Right renal cortex interstitium (tissue), 3 donors: ENCODE results near the gene HSF4. TPM values are rescaled to one million over a fixed set of nuclear protein-coding genes. Genes with fewer than 3 reads are reported as not detected.

Source experiments
- DNase-seq, 3 donors: peaks; one replicate each; pipeline ENCODE4 v3.0.0-alpha.2; 2013; ENCODE audit warnings: low read depth in 3 of 3, low spot score in 2 of 3
- polyA plus RNA-seq, 3 donors: library from polyadenylated mRNA; unstranded; fragments of 120-200 nt; gene quantifications; one replicate each; pipeline ENCODE4 v1.2.1, GENCODE V29; 2013; ENCODE audit not compliant: insufficient read length in 3 of 3

Gene HSF4
- polyA plus RNA-seq, 3 donors = 1.1 to 1.3 (median 1.2) TPM

DNA sequence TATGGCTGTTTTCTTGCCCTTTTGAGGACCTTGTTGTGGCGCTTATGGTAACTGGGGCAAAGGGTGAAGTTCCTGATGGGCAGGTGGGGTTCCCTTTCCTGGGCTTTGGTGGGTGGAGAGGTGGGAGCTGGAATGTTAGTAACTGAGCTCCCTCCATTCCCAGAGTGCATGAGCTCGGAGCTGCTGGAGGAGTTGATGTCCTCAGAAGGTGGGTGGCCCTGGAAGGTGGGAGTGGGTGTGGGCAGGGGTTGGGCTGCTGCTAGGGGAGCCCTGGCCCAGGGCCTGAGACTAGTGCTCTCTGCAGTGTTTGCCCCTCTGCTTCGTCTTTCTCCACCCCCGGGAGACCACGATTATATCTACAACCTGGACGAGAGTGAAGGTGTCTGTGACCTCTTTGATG lies 33.2 kb downstream of the HSF4 start:
- no peak for DNase-seq

DNA sequence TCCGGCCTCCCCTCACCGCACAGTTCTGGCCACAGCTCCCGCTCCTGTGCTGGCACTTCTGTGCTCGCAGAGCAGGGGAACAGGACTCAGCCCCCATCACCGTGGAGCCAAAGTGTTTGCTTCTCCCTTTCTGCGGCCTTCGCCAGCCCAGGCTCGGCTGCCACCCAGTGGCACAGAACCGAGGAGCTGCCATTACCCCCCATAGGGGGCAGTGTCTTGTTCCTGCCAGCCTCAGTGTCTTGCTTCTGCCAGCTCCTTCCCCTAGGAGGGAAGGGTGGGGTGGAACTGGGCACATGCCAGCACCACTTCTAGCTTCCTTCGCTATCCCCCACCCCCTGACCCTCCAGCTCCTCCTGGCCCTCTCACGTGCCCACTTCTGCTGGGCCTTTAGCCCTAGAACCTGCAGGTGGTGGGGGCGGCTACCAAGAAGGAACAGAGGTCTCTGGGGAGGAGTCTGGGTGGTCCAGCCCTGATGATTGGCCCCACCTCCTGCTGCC lies 33.7 kb downstream of the HSF4 start:
- no peak for DNase-seq

DNA sequence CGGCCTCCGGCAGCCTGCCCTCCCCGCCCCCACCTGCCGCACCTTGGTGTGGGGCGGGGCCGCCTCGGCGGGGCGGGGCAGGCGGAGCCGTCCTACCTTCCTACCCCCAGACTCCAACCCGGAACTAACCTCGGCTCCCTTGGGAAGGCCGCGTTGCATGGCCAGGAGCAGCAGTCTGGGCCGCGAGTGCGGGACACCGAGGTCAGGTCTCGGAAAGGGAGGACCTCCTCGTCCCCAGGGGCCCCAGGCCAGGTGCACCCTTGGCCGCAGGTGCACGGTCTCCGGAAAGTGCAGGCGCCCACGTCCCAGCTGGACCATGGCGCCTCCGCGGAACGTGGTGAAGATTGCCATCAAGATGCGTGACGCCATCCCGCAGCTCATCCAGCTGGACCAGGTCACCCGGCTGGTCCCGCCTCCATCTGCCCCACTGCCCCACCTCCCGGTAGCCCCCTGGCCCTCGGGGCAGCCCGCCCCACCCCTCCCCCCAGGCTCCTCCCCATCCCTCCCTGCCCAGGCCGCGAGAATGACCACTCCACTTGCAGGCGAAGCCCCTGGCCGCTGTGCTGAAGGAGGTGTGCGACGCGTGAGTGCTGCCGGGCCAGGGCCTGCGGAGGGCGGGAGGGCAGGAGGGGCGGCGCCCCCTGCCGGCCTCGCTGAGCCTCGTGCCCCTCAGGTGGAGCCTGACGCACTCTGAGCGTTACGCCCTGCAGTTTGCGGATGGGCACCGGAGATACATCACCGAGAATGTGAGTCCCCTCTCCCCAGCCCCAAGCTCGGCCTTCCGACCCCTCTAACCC lies 34.7 kb downstream of the HSF4 start, which contains the start of gene ELMO3:
ELMO3 (plus strand) TSS at position 121 of the 797 bp plus-strand sequence; CDS start at position 317, 196 bp downstream.
- DNase-seq = no peak

DNA sequence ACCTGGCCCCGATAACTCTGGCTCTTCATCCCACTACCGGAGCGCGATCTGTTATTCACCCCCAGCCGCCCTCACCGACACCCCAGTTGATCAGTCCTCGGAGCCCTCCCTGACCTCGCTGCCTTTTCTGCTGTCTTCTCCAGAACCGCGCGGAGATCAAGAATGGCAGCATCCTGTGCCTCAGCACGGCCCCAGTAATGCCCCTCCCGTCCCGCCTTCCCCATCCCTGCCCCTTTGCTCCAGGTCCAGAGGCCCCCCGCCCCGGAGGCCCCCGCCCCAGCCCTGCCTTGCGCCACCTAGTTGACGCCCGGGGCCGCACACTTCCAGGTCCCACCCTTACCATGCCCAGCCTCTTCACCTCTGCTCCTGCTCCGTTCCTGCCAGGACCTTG lies 35.3 kb downstream of the HSF4 start:
- no peak for DNase-seq

DNA sequence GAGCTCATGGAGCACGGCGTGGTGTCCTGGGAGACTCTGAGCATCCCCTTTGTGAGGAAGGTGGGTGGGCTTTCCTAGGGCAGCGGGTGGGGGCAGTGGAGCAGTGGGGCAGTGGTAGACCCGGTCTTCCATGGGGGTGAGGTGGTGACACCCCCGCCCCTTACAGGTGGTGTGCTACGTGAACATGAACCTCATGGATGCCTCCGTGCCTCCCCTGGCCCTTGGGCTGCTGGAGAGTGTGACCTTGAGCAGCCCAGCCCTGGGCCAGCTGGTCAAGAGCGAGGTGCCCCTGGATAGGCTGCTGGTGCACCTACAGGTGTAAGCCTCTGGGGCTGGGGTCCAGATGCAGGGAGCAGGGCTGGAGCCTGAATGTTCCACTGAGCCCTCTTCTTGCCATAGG lies 35.9 kb downstream of the HSF4 start:
- DNase-seq = no peak

DNA sequence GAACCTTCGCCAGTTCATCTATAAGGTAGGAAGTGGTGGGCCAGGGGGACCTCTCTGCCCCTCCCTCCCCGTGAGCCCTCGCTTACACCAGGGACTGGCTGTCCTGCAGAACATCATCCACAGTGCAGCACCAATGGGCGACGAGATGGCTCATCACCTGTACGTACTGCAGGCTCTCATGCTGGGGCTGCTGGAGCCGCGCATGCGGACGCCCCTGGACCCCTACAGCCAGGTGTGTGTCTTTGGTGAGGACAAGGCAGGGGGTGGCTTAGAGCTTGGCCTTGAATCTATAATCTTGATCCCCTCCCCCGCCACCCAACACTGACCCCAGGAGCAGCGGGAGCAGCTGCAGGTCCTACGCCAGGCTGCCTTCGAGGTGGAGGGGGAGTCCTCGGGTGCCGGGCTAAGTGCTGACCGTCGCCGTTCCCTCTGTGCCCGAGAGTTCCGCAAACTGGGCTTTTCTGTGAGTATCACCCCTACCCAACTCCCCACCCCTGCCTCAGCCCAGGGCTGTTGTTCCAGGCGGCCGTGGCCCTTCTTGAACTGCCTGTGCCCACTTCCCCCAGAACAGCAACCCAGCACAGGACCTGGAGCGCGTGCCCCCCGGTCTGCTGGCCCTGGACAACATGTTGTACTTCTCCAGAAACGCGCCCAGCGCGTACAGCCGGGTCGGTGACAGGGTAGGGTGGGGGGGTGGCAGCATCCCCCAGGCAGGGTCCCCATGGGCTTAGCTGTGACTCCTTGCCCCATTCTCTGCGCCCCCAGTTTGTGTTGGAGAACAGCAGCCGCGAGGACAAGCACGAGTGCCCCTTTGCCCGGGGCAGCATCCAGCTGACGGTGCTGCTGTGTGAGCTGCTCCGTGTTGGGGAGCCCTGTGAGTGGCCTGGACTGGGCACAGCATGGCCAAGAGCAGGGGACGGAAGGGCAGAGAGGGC lies 37.1 kb downstream of the HSF4 start:
- no peak for DNase-seq

DNA sequence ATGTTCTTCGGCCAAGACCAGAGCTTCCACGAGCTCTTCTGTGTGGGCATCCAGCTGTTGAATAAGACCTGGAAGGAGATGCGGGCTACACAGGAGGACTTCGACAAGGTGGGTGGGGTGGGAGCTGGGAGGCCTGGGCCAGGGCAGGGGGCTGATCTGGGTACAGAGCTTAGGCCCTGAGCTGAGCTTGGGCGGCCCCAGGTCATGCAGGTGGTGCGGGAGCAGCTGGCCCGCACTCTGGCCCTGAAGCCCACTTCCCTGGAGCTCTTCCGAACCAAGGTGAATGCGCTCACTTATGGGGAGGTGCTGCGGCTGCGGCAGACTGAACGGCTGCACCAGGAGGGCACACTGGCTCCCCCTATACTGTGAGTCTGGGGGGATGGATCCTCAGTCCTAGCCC lies 37.9 kb downstream of the HSF4 start:
- no peak for DNase-seq

DNA sequence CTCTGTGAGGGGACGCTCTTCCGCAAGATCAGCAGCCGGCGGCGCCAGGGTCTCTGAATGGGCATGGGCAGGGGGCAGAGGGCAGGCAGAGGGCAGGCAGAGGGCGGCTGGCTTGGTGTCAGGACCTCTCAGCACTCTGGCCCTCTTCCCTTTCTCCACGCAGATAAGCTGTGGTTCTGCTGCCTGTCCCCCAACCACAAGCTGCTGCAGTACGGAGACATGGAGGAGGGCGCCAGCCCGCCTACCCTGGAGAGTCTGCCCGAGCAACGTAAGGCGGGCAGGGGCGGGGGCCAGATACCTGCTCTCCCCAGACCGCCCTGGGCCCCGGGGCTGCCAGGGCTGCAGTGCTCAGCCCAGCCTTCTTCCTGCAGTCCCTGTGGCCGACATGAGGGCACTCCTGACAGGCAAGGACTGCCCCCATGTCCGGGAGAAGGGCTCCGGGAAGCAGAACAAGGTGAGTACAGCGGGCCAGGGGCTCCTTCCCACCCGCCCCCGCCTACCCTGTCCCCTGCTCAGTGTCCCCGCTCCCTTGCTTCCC lies 38.5 kb downstream of the HSF4 start:
- DNase-seq = no peak

DNA sequence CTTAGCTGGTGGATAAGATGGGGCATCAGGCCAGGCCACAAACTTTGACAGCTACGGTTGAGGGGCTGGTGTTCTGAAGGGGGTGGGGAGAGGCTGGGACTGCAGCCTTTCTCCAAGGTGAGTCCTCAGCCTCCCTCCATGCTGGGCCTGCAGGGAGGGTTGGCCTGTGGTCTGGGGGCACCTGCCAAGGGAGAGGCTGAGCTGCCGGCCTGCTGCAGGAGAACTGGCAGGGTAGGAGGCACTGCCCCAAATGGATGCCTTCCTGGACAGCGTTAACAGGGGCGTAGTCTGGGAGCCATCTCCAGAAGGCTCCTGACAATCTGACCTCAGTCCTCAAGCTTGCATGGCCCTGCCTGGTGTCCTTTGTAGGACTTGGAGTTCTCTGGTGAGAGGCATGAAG lies 39.5 kb downstream of the HSF4 start:
- no peak for DNase-seq

DNA sequence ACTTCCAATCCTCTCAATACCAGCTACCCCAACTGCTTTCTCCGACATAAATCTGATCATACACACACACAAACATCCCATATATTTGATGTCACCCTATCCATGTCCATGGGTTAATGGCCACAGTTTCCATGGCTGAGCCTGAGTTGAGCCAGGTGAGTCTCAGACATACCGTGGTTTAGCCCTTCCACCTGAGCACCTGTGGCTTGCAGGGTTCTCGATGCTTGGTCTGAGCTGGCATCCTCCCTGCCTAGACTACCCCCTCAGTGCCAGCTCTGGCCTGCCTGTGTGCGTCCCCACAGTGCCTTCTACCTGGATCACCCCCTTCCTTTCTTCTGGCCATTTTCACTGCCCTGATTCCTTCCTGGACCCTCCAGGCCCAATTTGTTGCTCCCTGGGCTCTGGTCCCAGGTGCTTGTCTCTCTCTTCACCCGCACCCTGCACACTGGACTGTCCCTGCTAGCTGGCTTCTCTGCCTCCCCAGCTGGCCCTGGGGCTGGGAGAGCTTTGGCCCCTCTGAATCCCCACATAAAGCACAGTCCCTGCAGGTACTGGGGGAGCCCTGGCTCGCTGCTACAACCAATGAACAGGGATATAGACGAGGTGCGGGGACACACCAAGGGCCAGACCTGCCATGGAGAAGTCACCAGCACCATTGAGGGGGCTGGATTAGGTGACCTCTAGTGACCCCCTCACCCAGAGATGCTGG lies 41.7 kb downstream of the HSF4 start:
- no peak for DNase-seq

DNA sequence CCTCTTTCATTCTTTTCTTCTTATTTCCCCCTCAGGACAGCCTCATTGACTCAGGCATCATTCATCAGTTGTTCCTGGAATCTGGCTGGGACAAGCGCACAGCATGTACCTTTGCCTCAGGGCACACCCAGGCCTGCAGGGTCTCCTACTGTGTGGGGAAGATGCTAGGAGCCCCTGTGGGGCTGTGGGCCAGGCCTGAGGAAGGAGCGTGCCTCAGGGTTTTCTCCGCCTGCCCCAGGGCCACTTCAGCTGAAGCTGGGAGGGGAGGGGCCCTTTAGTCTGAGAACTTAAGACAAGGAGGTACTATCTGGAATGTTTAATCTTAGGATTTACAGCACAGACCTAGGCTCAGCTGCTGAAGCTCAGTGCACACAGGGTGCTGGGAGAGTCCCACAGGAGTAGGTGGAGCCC lies 42.3 kb downstream of the HSF4 start:
- no peak for DNase-seq

DNA sequence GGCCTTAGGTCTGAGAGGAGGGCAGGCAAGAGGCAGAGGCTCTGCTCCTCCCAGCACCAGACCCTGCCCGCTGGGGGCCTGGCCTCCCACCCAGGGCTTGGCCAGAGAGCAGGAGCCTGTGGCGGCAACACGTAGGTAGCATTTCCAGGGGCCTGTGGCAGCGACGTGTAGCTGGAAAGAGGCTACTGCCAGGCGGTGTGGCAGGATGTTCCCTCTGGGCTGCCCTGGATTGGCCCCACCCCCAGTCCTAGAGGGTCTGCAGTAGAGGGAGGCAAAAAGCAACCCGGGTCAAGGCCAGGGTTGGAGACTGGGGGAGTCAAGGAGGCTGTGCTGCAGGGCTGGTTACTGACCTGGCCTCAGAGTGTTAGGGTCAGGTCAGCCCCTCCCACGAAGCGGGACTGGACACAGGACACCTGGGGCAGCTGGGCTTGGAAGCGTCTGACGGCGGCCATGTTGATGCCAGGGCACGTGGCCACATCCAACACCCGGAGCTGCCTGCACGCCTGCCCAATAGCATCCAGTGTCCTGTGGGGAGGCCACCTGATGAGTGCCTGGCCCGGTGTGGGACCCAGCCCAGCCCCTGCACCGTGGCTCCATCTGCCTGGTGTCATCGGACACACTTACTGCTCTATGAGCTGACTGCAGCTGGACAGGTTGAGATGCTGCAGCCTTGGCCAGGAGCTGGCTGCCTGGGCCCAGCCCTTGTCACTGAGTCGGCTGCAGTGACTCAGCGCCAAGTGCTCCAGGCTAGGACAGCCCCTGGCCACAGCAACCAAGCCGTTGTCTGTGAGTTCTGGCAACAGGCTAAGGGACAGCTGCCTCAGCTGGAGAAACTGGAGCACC lies 42.9 kb downstream of the HSF4 start:
- DNase-seq = no peak

DNA sequence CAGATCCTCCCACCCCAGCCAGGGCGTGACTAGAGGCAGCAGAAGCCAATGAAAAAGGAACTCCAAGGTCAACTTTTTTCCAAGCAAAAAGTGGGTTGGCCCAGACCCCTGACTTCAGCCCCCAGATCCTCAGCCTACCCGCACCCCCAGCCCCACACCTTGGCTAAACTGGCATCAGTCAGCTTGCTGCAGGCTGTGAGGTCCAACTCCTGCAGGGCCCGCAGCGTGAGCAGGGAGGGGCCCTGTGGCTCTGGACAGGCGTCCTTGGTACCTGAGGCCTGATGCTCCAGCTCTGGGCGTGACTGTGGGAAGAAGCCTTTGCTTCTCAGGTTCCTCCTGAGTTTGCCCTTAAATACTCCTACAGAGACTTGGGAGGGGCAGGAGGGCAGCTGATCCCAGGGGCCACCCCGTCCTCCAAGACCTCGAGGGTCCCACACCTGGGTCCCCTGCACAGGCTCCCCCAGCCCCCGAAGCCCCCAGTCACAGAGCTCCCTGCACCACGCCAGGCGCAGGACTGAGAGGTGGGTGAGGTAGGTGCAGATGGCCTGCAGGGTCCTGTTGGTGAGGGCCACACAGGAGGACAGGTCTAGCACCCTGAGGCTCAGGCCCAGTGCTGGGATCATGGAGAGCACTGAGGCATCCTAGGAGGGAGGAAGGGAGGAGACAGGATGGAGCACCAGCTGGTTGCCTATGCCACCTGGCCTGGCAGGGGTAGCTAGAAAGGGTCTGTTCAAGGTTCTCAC lies 43.8 kb downstream of the HSF4 start:
- DNase-seq = no peak

DNA sequence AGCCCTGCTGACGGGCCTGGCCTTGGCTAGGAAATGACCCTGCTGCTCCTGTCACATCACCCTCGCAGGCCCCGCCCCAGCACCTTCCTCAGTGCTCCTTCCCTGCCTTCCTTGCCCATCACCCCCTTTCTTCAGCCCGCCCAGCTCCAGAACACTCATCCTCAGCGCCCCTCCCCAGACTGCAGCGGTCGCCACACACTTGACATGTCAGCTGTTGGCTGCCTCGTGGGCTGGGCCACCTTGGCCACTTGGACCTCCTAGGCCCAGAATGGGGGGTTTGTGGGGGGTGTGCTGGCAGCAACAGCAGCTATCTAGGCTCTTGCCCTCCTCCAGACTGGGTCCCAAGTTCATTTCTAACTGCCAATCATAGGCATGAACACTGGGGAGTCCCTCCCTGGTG lies 45.0 kb downstream of the HSF4 start:
- DNase-seq = no peak

DNA sequence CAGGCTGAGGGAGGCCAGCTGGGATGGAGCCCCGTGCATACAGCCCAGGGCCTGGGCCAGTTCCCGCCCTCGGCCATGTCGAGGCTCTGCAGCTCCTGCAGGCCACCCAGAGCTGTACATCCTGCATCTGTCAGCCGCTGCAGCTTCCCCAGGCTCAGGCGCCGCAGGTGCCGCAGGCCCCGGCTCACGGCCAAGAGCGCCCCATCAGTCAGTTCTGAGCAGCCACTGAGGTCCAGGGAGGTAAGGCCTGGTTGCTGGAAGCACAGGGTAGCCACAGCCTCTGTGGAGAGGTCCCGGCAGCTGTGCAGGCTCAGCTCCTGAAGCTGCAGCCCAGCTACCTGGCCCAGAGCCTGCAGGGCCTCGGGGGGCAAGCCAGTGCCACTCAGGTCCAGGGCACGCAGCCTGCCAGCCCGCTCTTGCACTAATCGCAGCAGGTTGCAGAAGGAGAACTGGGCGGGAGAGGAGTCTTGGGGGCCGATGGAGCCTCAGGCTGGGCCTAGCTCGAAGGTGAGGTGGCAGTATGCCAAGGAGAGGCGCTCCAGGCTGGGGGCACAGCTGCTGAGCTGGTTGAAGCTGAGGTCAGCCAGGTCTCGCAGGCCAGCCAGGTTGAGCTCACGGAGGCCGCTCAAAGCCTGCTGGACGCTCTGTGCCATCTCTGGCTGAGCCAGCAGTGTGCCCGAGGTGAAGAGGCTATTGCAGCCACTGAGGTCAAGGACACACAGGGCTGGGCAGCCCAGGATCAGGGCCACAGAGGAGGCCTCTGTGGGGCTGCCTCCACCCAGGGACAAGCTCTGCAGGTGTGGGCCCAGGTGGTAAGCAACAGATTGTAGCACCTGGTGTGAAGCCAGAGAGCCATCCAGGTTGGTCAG lies 45.8 kb downstream of the HSF4 start:
- DNase-seq = no peak

DNA sequence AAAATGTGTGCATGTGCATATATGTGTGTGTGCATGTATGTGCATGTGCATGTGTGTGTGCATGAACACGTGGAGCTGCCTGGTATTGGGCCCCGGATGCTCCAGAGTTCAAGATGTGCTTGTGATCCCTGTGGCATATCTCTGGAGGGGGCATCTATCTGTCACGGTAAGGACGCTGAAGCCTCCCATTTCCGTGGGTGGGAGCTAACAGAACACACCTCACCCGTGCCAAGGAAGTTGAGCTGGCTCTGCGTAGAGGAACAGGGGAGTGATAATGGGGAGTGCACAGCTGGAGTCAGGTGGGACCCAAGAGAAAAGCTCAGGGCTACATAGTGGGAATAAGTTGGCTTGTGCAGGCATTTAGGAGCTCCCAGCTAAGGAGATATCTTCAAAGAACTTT lies 47.1 kb downstream of the HSF4 start:
- no peak for DNase-seq

DNA sequence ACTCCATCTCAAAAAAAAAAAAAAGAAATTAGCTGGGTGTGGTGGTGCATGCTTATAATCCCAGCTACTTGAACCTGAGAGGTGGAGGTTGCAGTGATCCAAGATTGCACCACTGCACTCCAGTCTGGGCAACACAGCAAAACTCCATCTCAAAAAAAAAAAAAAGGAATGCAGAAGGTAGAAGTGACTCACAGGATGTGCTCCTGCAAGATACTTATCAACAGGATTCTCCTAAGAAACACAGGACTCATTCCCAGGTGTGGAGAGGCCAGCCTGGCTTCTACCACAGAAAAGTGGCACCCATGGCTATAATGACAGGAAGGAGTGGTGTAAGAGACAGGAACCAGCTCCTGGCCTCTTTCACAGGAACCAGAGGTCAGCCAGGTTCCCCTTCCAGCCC lies 48.2 kb downstream of the HSF4 start:
- no peak for DNase-seq
